HG03575 (cell line): Measurements from ENCODE around the gene ANKDD1B.
"Not testable (repeated sequence)": the region's sequence is repeated elsewhere in the genome, so short reads cannot be mapped to it uniquely, and the experiment has no call there.

Experiments used
- ATAC-seq: cut with Tn5 transposase; IDR thresholded peaks from one replicate; pipeline ENCODE4 v1.9.1; 2021; ENCODE audit not compliant: unreplicated experiment, insufficient number of reproducible peaks, low FRiP score; ENCODE audit errors: extremely low read depth

ANKDD1B gene

DNA sequence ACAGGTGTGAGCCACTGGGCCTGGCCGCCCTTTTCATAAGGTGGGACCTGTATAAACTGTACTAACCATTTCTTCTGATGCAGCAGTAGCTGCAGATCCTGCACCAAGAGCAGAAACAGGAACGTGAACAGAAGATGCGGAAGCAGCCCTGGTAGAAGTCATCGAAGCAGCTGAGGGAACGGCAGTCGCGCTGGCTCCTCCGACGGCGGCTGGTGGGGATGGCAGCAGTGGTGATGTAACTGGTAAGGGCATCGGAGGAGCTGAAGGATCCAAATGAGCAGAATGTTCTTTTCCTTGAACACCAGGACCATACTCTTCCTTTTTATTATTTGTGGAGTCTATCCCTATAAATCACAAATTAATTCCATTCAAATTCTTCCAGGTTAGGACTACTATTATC lies 73.9 kb downstream of the ANKDD1B start:
- ATAC-seq: no peak

DNA sequence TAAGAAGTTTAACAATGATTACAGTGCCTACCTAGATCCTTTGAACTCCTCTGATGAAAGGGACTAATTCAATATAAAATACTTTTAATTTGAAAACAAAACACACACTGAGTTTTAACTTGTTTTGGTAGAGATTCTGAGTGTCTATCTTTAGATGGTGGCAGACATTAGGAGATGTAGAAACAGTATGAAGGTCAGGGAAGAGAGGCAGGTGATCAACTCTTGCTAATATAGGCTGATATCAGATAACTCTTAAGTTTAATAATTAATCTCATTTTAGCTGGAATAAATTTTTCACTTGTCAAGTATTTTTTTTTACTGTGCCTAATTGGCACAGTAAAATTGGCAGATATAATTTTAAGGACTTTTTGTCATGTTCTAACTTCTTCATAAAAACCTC lies 75.2 kb downstream of the ANKDD1B start:
- ATAC-seq: no peak

DNA sequence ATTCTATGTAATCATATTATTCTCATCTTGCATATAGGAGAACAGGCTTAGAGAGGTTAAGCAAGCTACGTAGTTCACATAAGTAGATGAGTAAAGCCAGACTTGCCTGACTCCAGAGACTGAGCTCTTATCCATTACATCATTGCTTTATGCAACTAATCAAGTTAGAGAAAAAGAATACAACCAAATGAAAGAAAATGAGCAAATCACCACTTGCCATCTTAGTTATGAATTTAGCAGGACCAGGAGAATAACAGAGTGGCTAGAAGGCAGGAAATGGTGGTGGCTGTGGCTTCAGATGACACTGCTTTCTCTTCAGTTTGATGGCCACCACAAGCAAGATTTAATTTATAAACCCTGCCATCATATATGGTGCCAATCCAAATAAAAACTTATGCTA lies 79.4 kb downstream of the ANKDD1B start:
- no peak for ATAC-seq

DNA sequence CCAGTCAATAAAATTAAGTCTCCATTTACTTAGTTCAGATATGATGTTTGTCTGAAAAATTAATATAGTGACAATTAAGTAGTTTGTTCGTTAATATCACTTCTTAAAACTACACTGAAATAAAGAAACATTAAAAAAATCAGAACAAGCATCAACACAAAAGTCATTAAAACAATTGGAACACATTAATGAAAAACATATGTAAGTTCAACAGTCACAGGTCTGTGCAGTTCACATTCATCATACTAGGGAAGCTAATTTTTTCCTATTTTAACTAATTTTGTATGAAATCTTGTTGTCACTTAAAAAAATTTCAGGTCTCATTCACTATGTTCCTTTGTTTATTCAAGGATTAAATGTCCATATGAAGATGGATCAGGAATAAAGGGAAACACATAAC lies 83.5 kb downstream of the ANKDD1B start:
- ATAC-seq: no peak

DNA sequence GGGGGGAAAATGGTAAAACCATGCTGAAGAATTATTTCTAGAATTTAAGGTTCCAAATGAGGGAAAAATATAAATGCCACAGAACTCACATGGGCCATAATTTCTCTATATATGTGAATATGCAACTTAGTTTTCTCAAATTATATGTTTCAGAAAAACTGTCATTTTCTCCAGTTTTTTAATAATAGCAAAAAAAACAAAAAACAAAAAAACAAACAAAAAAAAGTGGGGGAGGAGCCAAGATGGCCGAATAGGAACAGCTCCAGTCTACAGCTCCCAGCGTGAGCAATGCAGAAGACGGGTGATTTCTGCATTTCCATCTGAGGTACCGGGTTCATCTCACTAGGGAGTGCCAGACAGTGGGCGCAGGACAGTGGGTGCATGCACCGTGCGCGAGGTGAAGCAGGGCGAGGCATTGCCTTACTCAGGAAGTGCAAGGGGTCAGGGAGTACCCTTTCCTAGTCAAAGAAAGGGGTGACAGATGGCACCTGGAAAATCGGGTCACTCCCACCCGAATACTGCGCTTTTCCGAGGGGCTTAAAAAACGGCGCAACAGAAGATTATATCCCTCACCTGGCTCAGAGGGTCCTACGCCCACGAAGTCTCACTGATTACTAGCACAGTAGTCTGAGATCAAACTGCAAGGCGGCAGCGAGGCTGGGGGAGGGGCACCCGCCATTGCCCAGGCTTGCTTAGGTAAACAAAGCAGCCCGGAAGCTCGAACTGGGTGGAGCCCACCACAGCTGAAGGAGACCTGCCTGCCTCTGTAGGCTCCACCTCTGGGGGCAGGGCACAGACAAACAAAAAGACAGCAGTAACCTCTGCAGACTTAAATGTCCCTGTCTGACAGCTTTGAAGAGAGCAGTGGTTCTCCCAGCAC lies 84.5 kb downstream of the ANKDD1B start:
- ATAC-seq: not testable (repeated sequence)

DNA sequence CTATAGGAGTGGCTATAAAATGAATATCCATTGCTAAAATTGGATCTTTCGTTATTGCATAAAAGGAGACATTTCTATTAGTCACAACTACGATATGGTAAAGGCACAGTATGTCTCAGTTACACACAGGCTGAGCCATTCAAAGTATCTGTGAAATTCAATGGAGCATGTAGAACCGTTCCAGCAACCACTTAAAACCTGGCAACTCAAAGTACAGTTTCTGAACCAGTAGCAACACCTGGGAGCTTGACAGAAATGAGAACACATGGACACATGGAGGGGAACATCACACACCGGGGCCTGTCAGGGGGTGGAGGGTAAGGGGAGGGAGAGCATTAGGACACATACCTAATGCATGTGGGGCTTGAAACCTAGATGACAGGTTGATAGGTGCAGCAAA lies 90.6 kb downstream of the ANKDD1B start:
- ATAC-seq: no peak

DNA sequence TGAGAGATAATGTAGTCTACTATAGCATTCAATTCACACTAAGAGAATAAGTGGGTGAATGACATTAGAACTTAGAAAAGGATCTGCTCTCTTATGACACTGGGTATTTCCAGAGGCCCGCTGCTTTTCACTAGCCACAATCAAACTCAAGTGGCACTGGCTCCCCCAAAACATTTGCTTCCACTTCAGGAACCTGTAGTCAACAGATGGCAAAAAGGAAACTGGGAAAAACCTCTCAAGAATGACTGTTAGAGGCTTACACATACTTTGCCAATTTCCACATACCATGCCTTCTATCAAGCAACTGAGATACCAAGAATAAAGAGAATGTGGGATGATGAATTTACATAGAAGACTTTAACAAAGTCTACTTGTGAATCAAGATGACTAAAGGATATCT lies 94.8 kb downstream of the ANKDD1B start:
- no peak for ATAC-seq

DNA sequence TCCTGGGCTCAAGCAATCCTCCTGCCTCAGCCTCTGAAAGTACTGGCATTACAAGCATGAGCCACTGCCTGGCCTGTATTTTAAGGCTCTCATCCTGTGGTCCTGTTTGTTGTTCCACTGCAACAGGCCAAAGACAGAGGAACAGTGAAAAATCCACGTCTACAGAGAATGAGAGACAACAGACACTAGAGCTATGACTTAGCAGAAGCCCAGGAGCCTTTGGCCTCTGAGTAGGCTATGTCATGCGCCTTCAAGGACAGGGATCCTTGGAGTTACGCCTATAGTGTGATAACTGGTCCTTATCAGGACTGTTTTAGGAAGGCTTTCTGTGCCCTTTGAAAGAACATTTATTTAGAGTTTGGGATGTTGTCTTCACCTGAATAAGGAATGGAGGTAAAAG lies 95.5 kb downstream of the ANKDD1B start:
- no peak for ATAC-seq

DNA sequence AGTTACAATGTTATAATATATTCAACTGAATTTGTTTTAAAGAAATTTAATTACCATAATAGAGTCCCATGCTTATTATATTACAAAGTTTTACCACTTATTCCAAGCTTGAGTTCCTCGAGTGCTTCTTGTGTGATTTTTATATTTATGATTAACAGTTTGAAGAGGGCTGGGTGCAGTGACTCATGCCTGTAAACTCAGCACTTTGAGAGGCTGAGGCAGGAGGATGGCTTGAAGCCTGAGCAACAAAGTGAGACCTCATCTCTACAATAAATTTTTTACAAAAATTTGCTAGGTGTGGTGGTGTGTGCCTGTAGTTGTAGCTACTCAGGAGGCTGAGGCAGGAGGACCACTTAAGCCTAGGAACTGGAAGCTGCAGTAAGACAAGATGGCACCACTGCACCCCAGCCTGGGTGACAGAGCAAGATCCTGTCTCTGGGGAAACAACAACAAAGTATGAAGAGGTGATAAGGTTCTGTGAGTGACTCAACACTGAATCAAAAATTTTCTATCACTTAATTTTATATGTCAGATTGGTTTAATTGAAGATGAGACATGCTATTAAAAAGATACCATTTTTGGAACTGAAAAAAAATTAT lies 96.8 kb downstream of the ANKDD1B start:
- ATAC-seq: no peak

DNA sequence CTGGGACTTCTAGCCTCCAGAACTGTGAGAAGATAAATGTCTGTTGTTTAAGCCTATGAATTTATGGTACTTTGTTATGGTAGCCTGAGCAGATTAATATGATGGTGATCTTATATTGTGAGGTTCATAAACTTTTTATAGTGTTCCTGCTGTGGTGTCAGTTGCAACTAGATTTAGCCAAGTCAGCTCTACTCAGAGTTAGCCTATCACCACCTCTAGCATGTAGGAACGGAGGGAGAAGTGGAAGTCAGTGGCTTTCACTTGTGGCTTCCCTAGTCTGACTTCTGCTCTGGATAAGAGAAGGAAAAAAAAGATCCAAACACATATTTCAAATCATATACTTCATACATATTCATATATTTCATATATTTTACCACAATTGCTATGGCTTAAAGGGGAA lies 99.4 kb downstream of the ANKDD1B start:
- ATAC-seq: no peak

DNA sequence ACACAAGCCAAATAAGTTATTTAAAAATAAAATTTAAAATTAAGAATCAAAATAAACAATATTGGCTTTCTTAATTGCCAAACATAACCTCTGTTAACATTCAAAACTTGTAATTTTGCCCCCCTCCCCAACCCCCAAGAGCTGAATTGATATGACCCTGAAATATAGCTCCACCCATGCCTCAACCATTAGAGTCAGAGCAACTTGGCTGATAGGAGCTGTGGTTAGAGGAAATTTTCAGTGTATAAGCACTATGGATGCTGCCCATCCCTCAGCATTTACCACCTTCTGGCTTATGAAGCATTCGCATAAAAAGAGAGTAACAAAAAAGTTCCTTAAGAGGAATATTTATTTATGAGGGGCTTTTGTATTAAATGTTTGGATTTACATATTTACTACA lies 99.9 kb downstream of the ANKDD1B start:
- ATAC-seq: no peak

DNA sequence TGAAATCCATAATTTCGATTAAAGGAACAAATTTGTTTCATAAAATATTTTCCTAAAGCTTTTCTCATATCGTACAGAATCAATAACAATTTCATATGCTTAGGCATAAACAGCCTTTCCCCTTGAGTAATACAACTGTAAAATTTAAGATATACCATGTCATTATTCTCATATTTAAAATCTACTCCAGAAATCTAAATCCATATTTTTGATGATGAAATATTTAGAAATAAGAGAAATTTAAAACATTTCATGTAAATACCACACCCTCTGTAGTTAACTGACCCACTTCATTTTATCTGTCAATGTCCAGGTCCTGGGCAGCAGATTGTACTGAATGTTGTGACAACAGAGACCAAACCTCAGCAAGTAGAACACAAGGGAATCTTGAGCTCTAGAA lies 100.8 kb downstream of the ANKDD1B start:
- ATAC-seq: no peak

DNA sequence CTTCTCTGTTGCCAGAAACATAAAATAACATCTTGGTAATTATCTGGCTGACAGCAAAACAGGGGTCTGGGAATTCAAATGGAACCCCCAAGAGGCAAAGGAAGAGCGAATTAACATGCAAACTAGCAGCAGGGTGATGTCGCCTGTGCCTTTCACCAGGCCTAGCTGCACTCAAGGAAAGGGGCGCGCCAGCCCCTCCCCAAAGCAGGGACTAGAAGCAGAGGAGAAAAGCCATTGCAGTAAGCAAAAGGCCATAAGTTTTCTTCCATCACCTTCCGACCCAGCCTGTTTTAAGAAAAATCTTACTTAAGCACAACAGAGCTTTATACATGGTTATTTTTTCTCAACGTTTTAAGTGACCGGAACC lies 105.4 kb downstream of the ANKDD1B start:
- no peak for ATAC-seq

DNA sequence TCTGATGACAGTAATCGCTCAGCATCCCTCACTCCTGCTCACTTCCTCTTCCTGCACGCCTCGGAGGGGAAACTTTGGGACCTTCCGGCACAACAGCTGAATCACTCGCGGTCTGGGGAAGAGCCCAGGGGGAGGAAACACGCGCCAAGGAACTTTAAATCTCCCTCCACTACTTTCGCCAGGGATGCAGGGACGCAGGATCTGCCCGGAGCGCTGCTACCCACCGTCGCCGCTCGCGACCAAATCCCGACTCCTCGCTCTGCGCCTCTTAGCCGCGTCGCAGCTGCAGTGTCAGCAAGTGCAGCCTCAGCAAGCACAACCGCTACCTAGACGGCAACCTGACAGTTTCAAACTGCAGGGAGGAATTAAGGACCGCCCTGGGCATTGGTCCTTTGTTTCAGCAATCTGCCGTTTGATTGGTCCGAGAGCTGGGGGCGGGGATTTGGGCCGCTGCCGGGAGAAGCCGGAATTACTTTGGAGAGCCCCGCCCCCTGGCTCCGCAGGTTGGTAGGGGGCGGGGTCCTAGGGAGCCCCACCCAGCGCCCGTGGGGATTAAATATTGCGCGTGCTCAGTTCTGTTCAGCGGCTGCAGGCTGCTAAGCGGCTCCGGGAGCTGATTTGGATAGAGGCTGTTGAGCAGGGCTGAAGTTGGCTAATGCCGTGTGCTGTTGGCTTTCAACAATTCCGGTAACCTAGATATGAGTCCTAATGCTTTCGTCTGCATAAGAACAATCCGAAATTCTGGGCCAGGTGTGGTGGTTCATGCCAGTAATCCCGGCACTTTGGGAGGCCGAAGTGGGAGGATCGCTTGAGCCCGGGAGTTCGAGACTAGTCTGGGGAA lies 106.0 kb downstream of the ANKDD1B start, which contains the start of gene POC5:
Gene POC5 (minus strand): TSS at position 356 of the 841 bp plus-strand sequence. CDS start 4,500 bp downstream, outside the sequence.
- peak; percentile 82 for ATAC-seq

DNA sequence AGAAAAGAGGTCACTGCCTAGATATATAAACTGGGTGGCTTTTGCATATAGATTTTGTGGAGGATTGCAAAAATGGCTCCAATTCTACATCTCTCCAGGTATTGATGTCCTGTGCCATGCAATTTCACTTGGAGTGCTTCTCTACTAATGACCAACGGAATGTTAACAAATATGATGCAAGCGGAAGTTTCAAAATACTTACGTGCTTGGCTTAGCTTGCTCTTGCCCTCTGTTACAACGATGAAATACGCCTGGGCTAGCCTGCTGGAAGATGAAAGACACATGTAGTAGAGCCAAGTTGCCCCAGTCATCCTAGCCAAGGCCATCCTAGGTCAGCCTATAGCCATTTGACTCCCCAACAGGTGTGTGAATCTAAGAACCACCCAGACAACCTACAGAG lies 109.6 kb downstream of the ANKDD1B start:
- no peak for ATAC-seq
